Measurements from ENCODE around the gene ESD. TPM values are rescaled to one million over a fixed set of nuclear protein-coding genes. Genes with fewer than 3 reads are reported as not detected.

Gene ESD
- total and polyA plus RNA-seq, 2 experiments from 2014 or later, result 97.9 to 191 TPM

DNA sequence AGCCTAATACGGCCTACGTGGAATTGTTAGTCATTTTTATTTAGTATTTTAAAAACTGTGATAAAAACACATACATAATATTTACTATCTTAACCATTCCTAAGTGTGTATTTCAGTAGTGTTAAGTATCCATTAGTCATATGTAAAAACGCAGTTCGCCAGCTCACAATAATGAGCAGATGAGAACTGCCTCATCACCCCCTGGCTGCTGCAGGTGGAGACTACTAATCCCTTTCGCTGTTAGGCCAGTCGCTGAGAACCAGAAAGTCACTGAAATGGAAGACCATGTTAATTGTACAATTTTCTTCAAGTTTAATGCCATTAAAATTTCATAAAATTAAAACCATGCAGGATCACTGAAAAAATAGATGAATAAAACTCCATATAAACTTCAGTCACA lies 1.6 kb downstream of the ESD start:
- no peaks in the 10 kb centered on the region for H3K27me3 ChIP-seq (replicated peaks; ENCODE audit: insufficient read depth)
- H3K9me3 ChIP-seq (ENCODE audit: low read depth), result no peaks in the 10 kb centered on the region
- H3K36me3 ChIP-seq (ENCODE audit: low read depth), result peaks cover 28% of the 10 kb centered on the region
- H3K9ac ChIP-seq, result no peak overlapping the region
- no peaks in the 10 kb centered on the region for H4K20me1 ChIP-seq (ENCODE audit: insufficient read depth)
- peaks cover 14% of the 10 kb centered on the region for H3K4me1 ChIP-seq (ENCODE audit: insufficient read depth)
- no peak overlapping the region for H3K4me2 ChIP-seq (ENCODE audit: unreplicated experiment)
- H3K79me2 ChIP-seq (ENCODE audit: insufficient read depth), result peaks cover 65% of the 10 kb centered on the region
- no peak overlapping the region for H3K4me3 ChIP-seq
- no peak overlapping the region for H3K27ac ChIP-seq
- in situ Hi-C loops (cut with MboI), result no loop called here
- WGBS, 2 experiments (ENCODE audit: low coverage in 1 of 2, low lambda C conversion rate in 2 of 2, missing lambda C conversion rate in 2 of 2), result 90 to 91% methylated on average over 6 of the region's 6 CpGs
- peaks cover 6% of the 10 kb centered on the region; the same call in 1 of the 2 replicates for H3F3A ChIP-seq (ENCODE audit: insufficient read depth)
- no peak overlapping the region for H2AFZ ChIP-seq
- TF ChIP-seq EZH2 (IDR thresholded peaks at IDR 0.05; ENCODE audit: insufficient read depth, poor library complexity, severe bottlenecking) (no peak), EZH2phosphoT487 (IDR thresholded peaks at IDR 0.05; ENCODE audit: insufficient read depth, low read depth) (no peak)
- no peaks in the 10 kb centered on the region for H3K9me2 ChIP-seq (ENCODE audit: insufficient read depth)
- DNase-seq, result peak; percentile 24

DNA sequence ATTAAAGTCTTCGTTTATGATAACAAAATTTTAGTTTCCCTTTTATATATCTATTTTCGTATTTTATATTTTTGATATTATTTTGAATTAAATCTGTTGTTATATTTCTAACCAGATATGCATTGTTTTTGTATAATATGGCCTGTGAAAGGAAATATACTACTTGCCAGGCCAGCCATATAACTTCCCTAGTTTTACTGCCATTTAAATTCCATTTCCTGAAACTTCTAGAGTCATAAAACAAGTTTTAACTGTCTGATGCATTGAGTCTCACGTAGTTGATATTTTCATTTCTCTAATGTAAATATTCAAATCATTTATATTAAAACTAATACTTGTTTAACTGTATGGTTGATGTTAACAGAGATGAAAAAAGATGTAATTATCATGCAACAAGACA lies 13.5 kb downstream of the ESD start:
- Histone ChIP-seq H3K36me3 (ENCODE audit: low read depth) (peaks cover 66% of the 10 kb centered on the region), H3K9ac (no peak overlapping the region), H3K9me3 (ENCODE audit: low read depth) (no peaks in the 10 kb centered on the region), H4K20me1 (ENCODE audit: insufficient read depth) (no peaks in the 10 kb centered on the region), H3K27ac (no peak overlapping the region), H3K4me2 (ENCODE audit: unreplicated experiment) (no peak overlapping the region), H3K27me3 (replicated peaks; ENCODE audit: insufficient read depth) (no peaks in the 10 kb centered on the region), H2AFZ (no peak overlapping the region), H3K4me3 (no peak overlapping the region), H3K9me2 (ENCODE audit: insufficient read depth) (no peaks in the 10 kb centered on the region), H3K79me2 (ENCODE audit: insufficient read depth) (peaks cover 4% of the 10 kb centered on the region; the same call in 1 of the 2 replicates), H3K4me1 (ENCODE audit: insufficient read depth) (peaks cover 9% of the 10 kb centered on the region), H3F3A (ENCODE audit: insufficient read depth) (peaks cover 39% of the 10 kb centered on the region)
- DNase-seq, result no peak
- no peak for TF ChIP-seq EZH2phosphoT487 (IDR thresholded peaks at IDR 0.05; ENCODE audit: insufficient read depth, low read depth)
- TF ChIP-seq EZH2 (IDR thresholded peaks at IDR 0.05; ENCODE audit: insufficient read depth, poor library complexity, severe bottlenecking), result no peak
- WGBS, 2 experiments (ENCODE audit: low coverage in 1 of 2, low lambda C conversion rate in 2 of 2, missing lambda C conversion rate in 2 of 2), result 94 to 99% methylated on average over 3 of the region's 3 CpGs
- in situ Hi-C loops (cut with MboI), result no loop called here

DNA sequence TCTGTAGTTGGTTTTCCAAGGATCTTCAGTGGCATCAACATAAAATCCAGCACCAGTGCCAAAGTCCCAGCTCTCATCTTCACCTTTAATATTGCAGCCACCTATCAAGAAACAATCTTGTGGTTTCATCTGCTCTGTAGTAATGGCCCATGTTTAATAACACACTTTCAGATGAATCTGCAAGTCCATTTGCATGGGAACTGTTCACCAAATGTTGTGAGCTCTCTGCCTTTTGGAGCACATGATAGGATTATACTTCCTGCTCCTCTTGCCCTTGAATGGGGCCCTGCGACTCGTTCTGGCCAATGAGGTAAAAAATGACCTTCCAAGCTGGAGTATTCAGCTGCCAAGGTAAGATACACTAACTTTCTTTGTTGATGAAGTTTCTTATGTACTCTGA lies 14.3 kb downstream of the ESD start:
- Histone ChIP-seq H2AFZ (no peak overlapping the region), H3K9me2 (ENCODE audit: insufficient read depth) (no peaks in the 10 kb centered on the region), H3F3A (ENCODE audit: insufficient read depth) (peaks cover 42% of the 10 kb centered on the region), H3K79me2 (ENCODE audit: insufficient read depth) (0 out of 2 replicates have a peak, but pooled peaks cover 4% of the 10 kb centered on the region), H3K4me3 (no peak overlapping the region), H3K9me3 (ENCODE audit: low read depth) (no peaks in the 10 kb centered on the region), H3K27ac (no peak overlapping the region), H3K9ac (no peak overlapping the region), H3K36me3 (ENCODE audit: low read depth) (peaks cover 62% of the 10 kb centered on the region), H3K27me3 (replicated peaks; ENCODE audit: insufficient read depth) (no peaks in the 10 kb centered on the region), H4K20me1 (ENCODE audit: insufficient read depth) (no peaks in the 10 kb centered on the region), H3K4me1 (ENCODE audit: insufficient read depth) (peaks cover 16% of the 10 kb centered on the region), H3K4me2 (ENCODE audit: unreplicated experiment) (no peak overlapping the region)
- in situ Hi-C loops (cut with MboI), result no loop called here
- no peak for TF ChIP-seq EZH2phosphoT487 (IDR thresholded peaks at IDR 0.05; ENCODE audit: insufficient read depth, low read depth)
- TF ChIP-seq EZH2 (IDR thresholded peaks at IDR 0.05; ENCODE audit: insufficient read depth, poor library complexity, severe bottlenecking), result no peak
- DNase-seq, result no peak
- WGBS, 2 experiments (ENCODE audit: low coverage in 1 of 2, low lambda C conversion rate in 2 of 2, missing lambda C conversion rate in 2 of 2), result 95 to 96% methylated on average over 2 of the region's 2 CpGs

DNA sequence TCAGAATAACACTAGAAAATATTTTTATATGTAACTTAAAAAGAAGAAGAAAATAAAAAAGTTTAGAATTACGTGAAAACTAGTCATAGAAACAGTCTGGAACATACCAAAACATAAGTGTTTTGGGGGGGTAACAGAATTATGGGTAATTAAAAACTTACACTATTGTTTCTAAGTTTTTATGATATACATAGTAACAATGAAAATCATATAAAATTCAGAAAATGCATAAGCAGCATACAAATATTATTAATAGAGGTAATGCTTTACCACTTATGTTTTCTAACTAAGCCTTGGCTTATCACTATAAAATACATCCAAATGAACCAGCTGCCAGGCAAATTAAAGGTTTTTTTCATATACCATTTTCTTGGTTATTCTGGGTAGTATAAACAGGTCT lies 14.9 kb downstream of the ESD start:
- no peaks in the 10 kb centered on the region for H3K9me3 ChIP-seq (ENCODE audit: low read depth)
- H3F3A ChIP-seq (ENCODE audit: insufficient read depth), result peaks cover 42% of the 10 kb centered on the region
- no peaks in the 10 kb centered on the region for H3K9me2 ChIP-seq (ENCODE audit: insufficient read depth)
- 100% methylated on average over 1 of the region's 1 CpG for WGBS, 2 experiments (ENCODE audit: low coverage in 1 of 2, low lambda C conversion rate in 2 of 2, missing lambda C conversion rate in 2 of 2)
- no peak overlapping the region for H2AFZ ChIP-seq
- DNase-seq, result no peak
- H3K4me2 ChIP-seq (ENCODE audit: unreplicated experiment), result no peak overlapping the region
- peaks cover 16% of the 10 kb centered on the region for H3K4me1 ChIP-seq (ENCODE audit: insufficient read depth)
- no peak overlapping the region for H3K27ac ChIP-seq
- TF ChIP-seq EZH2 (IDR thresholded peaks at IDR 0.05; ENCODE audit: insufficient read depth, poor library complexity, severe bottlenecking) (no peak), EZH2phosphoT487 (IDR thresholded peaks at IDR 0.05; ENCODE audit: insufficient read depth, low read depth) (no peak)
- no peaks in the 10 kb centered on the region for H4K20me1 ChIP-seq (ENCODE audit: insufficient read depth)
- no peaks in the 10 kb centered on the region for H3K27me3 ChIP-seq (replicated peaks; ENCODE audit: insufficient read depth)
- no peak overlapping the region for H3K9ac ChIP-seq
- in situ Hi-C loops (cut with MboI), result no loop called here
- no peak overlapping the region for H3K4me3 ChIP-seq
- peaks cover 63% of the 10 kb centered on the region for H3K36me3 ChIP-seq (ENCODE audit: low read depth)
- 0 out of 2 replicates have a peak, but pooled peaks cover under 1% of the 10 kb centered on the region for H3K79me2 ChIP-seq (ENCODE audit: insufficient read depth)

DNA sequence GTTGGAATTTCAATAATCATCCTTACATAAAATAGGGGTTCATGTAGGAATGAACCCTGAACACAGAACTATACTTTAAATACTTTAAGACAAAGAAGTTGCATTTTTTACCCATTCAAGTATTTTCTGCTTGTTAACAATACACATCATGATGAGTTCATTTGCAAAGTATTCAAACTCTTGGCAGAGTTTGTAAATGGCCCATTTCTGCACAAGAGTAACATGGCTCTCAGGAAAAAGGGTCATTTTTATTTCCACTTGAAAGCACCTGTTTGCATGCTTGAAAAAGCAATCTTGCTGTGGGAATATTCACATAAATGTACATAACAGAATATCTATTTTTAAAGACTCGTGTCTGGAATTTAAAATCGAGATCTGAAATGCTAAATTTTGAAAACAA lies 18.1 kb downstream of the ESD start:
- H3K9me2 ChIP-seq (ENCODE audit: insufficient read depth), result no peaks in the 10 kb centered on the region
- H3K4me3 ChIP-seq, result no peak overlapping the region
- peak; percentile 72 for DNase-seq
- 70 to 79% methylated on average over 2 of the region's 2 CpGs for WGBS, 2 experiments (ENCODE audit: low coverage in 1 of 2, low lambda C conversion rate in 2 of 2, missing lambda C conversion rate in 2 of 2)
- peak overlapping the region; percentile 19 for H3K27ac ChIP-seq
- no peaks in the 10 kb centered on the region for H3K79me2 ChIP-seq (ENCODE audit: insufficient read depth)
- peaks cover 16% of the 10 kb centered on the region for H3K4me1 ChIP-seq (ENCODE audit: insufficient read depth)
- no peaks in the 10 kb centered on the region for H3K9me3 ChIP-seq (ENCODE audit: low read depth)
- in situ Hi-C loops (cut with MboI), result no loop called here
- no peak overlapping the region for H3K9ac ChIP-seq
- peaks cover 63% of the 10 kb centered on the region for H3K36me3 ChIP-seq (ENCODE audit: low read depth)
- no peaks in the 10 kb centered on the region for H3K27me3 ChIP-seq (replicated peaks; ENCODE audit: insufficient read depth)
- H4K20me1 ChIP-seq (ENCODE audit: insufficient read depth), result no peaks in the 10 kb centered on the region
- TF ChIP-seq EZH2 (IDR thresholded peaks at IDR 0.05; ENCODE audit: insufficient read depth, poor library complexity, severe bottlenecking), result no peak
- TF ChIP-seq EZH2phosphoT487 (IDR thresholded peaks at IDR 0.05; ENCODE audit: insufficient read depth, low read depth), result no peak
- H2AFZ ChIP-seq, result no peak overlapping the region
- H3K4me2 ChIP-seq (ENCODE audit: unreplicated experiment), result peak overlapping the region; percentile 12
- peaks cover 42% of the 10 kb centered on the region for H3F3A ChIP-seq (ENCODE audit: insufficient read depth)

All from GM23248 (cell line).